Erythroblast (primary cell): ENCODE results near the gene OSBPL3.

ENCODE experiments used
- GATA1 ChIP-seq: IDR thresholded peaks from 2 replicates; pipeline ENCODE4 v1.6.1; 2011; ENCODE audit warnings: low read depth, mild to moderate bottlenecking, control low read depth, low read length, moderate library complexity
- POLR2A ChIP-seq: IDR thresholded peaks from 2 replicates; pipeline ENCODE4 v1.6.1; 2011; ENCODE audit warnings: mild to moderate bottlenecking, low read length

DNA sequence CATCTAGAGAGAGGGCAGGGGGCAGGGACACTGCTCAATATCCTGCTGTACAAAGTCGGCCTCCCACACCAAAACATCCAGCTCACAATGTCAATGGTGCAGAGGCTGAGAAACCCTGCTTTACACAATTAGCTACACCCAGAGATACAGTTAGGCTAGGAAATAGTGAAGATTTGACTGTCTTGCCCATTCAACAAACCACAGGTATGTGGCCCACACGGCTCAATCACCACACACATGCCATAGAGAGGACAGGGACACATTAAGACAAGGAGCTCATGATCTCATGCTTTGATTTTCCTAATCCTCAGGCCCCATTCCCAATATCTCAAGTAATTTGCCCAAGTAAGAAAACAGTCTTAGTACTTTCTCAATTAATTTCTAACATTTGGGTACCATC is 110.4 kb downstream of the OSBPL3 start:
- no peak for TF ChIP-seq POLR2A
- no peak for TF ChIP-seq GATA1
